Thymus (tissue), 11 donors: Measurements from ENCODE around the gene GPAT2. TPM values are rescaled to one million over a fixed set of nuclear protein-coding genes. Genes with fewer than 3 reads are reported as not detected.
"Not testable (repeated sequence)": the region's sequence is repeated elsewhere in the genome, so short reads cannot be mapped to it uniquely, and the experiment has no call there.

Source experiments
- DNase-seq, 9 donors: peaks; one replicate each; pipeline ENCODE4 v3.0.0-alpha.2; 2013; ENCODE audit warnings: low spot score in 9 of 9, low read depth in 6 of 9, missing footprints in 1 of 9
- H3K27ac ChIP-seq, 2 donors: one replicate each; pipeline ENCODE4 v1.5.1; 2013; ENCODE audit warnings: control low read depth in 1 of 2, low read depth in 1 of 2, low read length in 1 of 2, mild to moderate bottlenecking in 1 of 2, moderate library complexity in 1 of 2
- H3K27me3 ChIP-seq, 2 donors: one replicate each; pipeline ENCODE4 v1.5.1; 2013; ENCODE audit warnings: low read length in 1 of 2; ENCODE audit not compliant: control insufficient read depth in 2 of 2, insufficient read depth in 1 of 2
- H3K36me3 ChIP-seq, 2 donors: one replicate each; pipeline ENCODE4 v1.5.1; 2013; ENCODE audit warnings: low read length in 1 of 2, mild to moderate bottlenecking in 1 of 2, moderate library complexity in 1 of 2; ENCODE audit not compliant: control insufficient read depth in 2 of 2, insufficient read depth in 2 of 2
- H3K4me1 ChIP-seq, 2 donors: one replicate each; pipeline ENCODE4 v1.5.1; 2013; ENCODE audit warnings: low read length in 2 of 2; ENCODE audit not compliant: control insufficient read depth in 2 of 2, insufficient read depth in 2 of 2
- H3K4me3 ChIP-seq, 2 donors: one replicate each; pipeline ENCODE4 v1.5.1; 2013; ENCODE audit warnings: low read length in 2 of 2, control low read depth in 1 of 2, mild to moderate bottlenecking in 1 of 2
- H3K9me3 ChIP-seq, 2 donors: one replicate each; pipeline ENCODE4 v1.5.1; 2013; ENCODE audit warnings: low read length in 1 of 2, mild to moderate bottlenecking in 1 of 2; ENCODE audit not compliant: control insufficient read depth in 2 of 2, insufficient read depth in 1 of 2
- WGBS: extraction: QIAGEN DNeasy Blood & Tissue Kit; methylation state at CpG from one replicate; pipeline ENCODE4 v1.1.7; 2013; 5-methylcytosine and 5-hydroxymethylcytosine counted together
- polyA plus RNA-seq: library from polyadenylated mRNA; stranded (reverse); fragments of 200-250 nt; gene quantifications from one replicate; pipeline ENCODE4 v1.2.3, GENCODE V29; 2013
- total RNA-seq: library from RNA; stranded (reverse); fragments of 120-200 nt; gene quantifications from one replicate; pipeline ENCODE4 v1.2.4, GENCODE V29; 2013
- donor health status: healthy.

GPAT2 gene
- total and polyA plus RNA-seq, 2 donors: 0.38 to 3.4 TPM

GRCh38 chr2:96060325-96060724, 25.6 kb upstream of the GPAT2 start:
- not testable (repeated sequence) for H3K4me3 ChIP-seq, H3K9me3 ChIP-seq, H3K27ac ChIP-seq, H3K27me3 ChIP-seq, DNase-seq, H3K4me1 ChIP-seq, H3K36me3 ChIP-seq
- 94% methylated on average over 7 of the region's 10 CpGs for WGBS

GRCh38 chr2:96059443-96059842, 24.7 kb upstream of the GPAT2 start:
- DNase-seq, H3K27me3 ChIP-seq, H3K27ac ChIP-seq, H3K9me3 ChIP-seq, H3K4me1 ChIP-seq, H3K4me3 ChIP-seq, H3K36me3 ChIP-seq: not testable (repeated sequence)
- WGBS: 87% methylated on average over 5 of the region's 6 CpGs

- H3K9me3 ChIP-seq, H3K36me3 ChIP-seq, H3K27ac ChIP-seq, DNase-seq, H3K4me1 ChIP-seq, H3K27me3 ChIP-seq, H3K4me3 ChIP-seq: not testable (repeated sequence)
- whole genome bisulfite sequencing: 81% methylated on average over 3 of the region's 6 CpGs
Observed at GRCh38 chr2:96055830-96056229, 21.1 kb upstream of the GPAT2 start.

- not testable (repeated sequence) for H3K9me3 ChIP-seq, H3K27ac ChIP-seq, H3K4me3 ChIP-seq, H3K36me3 ChIP-seq, DNase-seq, H3K4me1 ChIP-seq, H3K27me3 ChIP-seq
- WGBS: 92% methylated on average over 6 of the region's 7 CpGs
Observed at GRCh38 chr2:96054537-96054936, 19.8 kb upstream of the GPAT2 start.

- not testable (repeated sequence) for H3K27ac ChIP-seq, H3K4me3 ChIP-seq, H3K4me1 ChIP-seq, H3K9me3 ChIP-seq, H3K27me3 ChIP-seq, H3K36me3 ChIP-seq, DNase-seq
- 95% methylated on average over 7 of the region's 7 CpGs for WGBS
Observed at GRCh38 chr2:96053385-96053784, 18.7 kb upstream of the GPAT2 start.

GRCh38 chr2:96052632-96053031, 17.9 kb upstream of the GPAT2 start:
- H3K9me3 ChIP-seq, H3K27me3 ChIP-seq, H3K36me3 ChIP-seq, H3K27ac ChIP-seq, H3K4me3 ChIP-seq, H3K4me1 ChIP-seq, DNase-seq: not testable (repeated sequence)
- WGBS: 96% methylated on average over 2 of the region's 3 CpGs

GRCh38 chr2:96049917-96050262, 15.2 kb upstream of the GPAT2 start:
- not testable (repeated sequence) for H3K9me3 ChIP-seq, H3K4me1 ChIP-seq, H3K27ac ChIP-seq, DNase-seq, H3K27me3 ChIP-seq, H3K4me3 ChIP-seq, H3K36me3 ChIP-seq
- WGBS: no CpG with 5 or more reads among the region's 3 CpGs

GRCh38 chr2:96049049-96049916, 14.6 kb upstream of the GPAT2 start:
- not testable (repeated sequence) for H3K9me3 ChIP-seq, H3K27me3 ChIP-seq, H3K4me3 ChIP-seq, H3K27ac ChIP-seq, H3K4me1 ChIP-seq, DNase-seq, H3K36me3 ChIP-seq
- 78% methylated on average over 11 of the region's 18 CpGs for WGBS

- H3K36me3 ChIP-seq, H3K4me1 ChIP-seq, H3K27ac ChIP-seq, H3K4me3 ChIP-seq, H3K27me3 ChIP-seq, H3K9me3 ChIP-seq, DNase-seq: not testable (repeated sequence)
- no CpG with 5 or more reads among the region's 14 CpGs for WGBS
Observed at GRCh38 chr2:96035554-96035953, 838 bp upstream of the GPAT2 start.
